GM19438 (cell line): ENCODE results near the gene DOCK3.
"Not testable (repeated sequence)": the region's sequence is repeated elsewhere in the genome, so short reads cannot be mapped to it uniquely, and the experiment has no call there.

Experiments
- ATAC-seq: cut with Tn5 transposase; IDR thresholded peaks from one replicate; pipeline ENCODE4 v1.9.1; 2021; ENCODE audit warnings: low read depth; ENCODE audit not compliant: unreplicated experiment

DOCK3 gene

DNA sequence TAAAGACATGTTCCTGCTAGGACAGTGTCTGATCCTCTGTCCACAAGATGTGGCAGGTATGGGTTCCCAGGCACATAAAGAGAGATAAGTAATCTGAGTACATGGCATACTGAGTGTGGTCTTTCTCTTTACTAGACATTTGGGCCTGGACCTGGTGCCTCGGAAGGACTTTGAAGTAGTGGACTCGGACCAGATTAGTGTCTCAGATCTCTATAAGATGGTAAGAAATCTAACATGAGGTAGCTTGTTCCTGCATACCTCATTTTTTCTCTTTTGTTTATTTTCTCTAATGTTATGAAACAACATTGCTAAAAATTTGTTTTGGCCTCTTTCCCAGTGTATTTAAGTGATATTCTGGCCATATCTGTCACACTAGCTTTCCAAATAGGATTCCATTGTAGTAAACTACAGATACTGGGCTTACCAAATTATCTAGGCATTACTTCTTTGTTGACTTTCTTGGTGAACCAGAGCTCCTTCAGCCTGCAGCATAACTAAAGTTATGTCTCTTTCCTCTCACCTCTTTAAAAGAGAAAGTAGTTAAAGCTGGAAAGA is 400.6 kb downstream of the DOCK3 start:
- no peak for ATAC-seq

DNA sequence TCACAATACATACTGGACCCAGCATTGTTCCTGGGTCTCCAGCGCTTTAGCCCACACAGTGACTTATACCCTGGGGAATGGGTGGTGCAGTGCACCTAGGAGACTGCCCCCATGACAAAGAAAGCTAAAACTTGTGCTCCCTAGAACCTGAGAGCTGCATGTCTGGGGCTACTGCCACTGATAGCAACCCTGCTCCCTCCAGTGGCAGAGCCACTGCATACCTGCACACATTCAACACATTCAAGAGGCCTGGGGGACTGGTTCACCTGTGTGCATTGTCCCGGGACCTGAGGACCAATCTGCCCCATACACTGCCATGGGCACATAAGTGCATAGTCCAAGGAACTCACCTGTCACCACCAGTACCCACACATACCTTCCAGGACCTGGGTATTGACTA is 407.6 kb downstream of the DOCK3 start:
- ATAC-seq, result no peak

DNA sequence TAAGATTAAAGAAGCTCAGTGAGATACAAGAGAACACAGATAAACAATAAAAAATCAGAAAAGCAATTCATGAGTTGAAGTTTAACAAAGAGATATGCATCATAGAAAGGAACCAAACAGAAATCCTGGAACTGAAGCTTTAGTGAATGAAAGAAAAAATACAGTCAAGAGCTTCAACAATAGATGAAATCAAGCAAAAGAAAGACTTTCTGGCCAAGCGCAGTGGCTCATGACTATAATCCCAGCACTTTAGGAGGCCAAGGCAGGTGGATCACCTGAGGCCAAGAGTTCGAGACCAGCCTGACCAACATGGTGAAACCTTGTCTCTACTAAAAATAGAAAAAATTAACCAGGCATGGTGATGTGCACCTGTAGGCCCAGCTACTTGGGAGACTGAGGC is 408.8 kb downstream of the DOCK3 start:
- ATAC-seq, result no peak

DNA sequence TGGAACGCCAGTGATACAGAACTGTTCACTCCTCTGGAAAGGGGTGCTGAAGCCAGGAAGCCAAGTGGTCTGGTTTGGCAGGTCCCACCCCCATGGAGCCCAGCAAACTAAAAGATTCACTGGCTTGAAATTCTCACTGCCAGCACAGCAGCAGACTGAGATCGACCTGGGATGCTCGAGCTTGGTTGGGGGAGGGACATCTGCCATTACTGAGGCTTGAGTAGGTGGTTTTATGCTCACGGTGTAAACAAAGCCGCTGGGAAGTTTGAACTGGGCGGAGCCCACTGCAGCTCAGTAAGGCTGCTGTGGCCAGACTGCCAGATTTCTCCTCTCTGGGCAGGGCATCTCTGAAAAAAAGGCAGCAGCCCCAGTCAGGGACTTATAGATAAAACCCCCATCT is 417.4 kb downstream of the DOCK3 start:
- ATAC-seq, result not testable (repeated sequence)

DNA sequence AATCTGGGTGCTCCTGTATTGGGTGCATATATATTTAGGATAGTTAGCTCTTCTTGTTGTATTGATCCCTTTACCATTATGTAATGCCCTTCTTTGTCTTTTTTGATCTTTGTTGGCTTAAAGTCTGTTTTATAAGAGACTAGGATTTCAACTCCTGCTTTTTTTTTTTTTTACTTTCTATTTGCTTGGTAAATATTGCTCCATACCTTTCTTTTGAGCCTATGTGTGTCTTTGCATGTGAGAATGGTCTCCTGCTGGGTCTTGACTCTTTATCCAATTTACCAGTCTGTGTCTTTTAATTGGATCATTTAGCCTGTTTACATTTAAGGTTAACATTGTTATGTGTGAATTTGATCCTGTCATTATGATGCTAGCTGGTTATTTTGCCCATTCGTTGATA is 420.1 kb downstream of the DOCK3 start:
- not testable (repeated sequence) for ATAC-seq

DNA sequence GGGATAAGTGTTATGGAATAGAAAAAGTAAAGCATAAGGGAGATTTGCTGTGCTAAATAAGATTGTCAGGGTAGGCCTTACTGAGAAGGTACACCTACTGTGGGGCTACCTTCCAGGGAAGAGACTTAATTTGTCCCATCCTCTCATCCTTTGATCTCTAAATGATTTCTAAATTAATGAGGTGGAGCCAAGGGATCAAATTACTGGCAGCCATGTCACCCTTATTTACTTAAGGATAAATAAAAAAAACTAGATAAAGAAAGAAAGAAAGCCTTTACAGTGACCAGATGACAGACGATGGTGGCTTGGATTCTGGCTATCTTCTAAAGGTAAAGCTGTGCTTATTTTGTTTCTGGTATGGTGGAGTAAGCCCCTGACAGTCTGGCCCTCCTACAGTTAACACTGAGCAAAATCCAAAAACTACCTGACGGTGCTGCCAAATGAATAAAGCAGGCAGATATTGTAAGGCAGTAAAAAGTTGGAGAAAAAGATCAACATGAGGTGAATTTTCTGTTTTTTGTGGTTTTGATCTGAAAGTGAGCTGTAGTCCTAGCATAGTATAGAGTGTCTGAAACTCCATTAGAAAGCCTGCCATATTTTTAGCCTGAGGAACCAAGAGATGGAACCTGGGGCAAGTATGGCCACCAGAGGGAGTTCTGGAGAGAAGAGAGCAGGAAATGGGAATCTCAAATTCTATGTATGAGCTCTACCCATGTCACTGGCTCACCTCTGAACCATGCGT is 425.2 kb downstream of the DOCK3 start:
- no peak for ATAC-seq

DNA sequence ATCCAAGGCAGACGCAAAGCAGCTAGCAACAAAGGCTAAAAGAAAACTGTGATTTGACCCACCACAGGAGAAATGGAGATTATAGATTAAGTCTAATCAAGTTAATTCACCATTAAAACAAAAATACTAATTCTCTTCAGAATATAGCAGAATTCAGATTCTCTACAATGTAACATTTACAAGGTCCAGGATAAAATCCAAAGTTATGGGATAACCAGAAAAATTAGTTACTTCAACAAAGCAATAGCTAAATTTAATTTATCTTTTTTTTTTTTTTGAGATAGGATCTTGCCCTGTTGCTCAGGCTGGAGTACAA is 425.8 kb downstream of the DOCK3 start:
- ATAC-seq, result no peak

DNA sequence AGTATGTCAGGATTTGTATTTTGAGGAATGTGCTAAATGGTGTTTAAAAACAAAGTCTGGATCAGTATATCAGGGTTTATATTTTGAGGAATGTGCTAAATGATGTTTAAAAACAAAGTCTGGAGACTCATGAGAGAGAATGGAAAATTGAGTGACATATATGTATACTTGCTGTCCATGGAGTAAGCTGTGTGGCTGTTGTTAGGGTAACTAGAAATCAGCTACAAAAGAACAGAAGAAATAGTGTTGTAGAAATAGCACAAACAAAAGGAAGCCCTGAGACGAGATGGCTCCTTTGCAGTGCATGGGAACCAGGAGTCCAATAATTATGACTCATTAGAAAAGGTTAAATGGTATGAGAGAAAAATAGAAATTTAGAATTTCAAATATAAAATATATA is 427.7 kb downstream of the DOCK3 start:
- no peak for ATAC-seq

DNA sequence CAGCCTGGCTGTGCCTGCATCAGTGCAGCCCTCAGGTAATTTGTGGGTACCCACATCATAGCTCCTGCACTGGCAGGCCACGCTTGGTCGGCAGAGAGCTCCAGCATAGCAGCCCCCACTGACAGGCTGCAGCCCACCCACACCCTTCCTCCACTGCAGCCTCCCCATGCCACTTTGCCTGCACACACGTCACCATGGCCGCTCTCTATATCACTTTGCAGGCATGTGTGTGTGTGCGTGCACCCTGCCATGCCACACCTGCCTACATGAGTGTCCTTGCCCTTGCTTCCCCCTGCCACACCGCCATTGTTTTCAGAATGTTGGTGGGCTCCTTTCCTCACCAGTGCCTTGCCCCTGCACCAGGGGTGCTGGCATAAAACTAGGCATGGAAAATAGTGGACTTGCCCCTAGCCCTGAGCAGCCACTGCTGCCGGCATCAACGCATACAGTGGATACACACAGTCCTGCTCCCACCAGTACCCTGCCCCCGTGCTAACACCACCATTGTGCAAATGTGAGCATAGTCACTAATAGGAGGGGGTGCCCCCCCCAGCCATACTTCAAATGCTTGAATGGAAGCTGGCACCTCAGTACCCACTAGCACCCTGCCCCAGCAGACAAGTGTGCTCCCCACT is 431.6 kb downstream of the DOCK3 start:
- no peak for ATAC-seq

DNA sequence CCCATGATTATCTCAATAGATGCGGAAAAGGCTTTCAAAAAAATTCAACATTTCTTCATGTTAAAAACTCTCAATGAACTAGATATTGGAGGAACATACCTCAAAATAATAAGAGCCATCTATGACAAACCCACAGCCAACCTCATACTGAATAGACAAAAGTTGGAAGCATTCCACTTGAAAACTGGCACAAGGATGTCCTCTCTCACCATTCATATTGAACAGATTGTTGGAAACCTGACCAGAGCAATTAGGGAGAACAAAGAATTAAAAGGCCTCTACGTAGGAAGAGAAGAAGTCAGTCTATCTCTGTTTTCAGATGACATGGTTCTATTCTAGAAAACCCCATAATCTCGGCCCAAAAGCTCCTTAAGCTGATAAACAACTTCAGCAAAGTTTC is 435.9 kb downstream of the DOCK3 start:
- ATAC-seq, result no peak

DNA sequence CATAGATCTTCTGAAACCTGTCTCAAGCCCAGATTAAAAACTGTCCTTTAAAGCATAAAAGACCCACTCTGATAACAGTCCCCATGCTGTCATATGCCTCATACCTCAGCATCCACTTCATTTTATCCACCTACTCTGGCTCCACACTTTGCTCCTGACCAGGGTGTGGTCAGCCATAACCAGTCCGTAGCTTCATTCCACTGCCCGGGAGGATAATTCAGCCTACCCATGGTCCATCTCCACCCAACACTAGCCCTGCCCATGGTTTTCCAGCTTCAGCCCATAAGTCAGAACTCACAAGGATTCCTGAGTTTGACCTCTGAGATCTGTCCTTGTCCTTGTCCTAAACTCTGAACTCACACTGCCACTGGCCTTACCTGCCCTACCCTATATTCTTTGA is 448.2 kb downstream of the DOCK3 start:
- no peak for ATAC-seq

DNA sequence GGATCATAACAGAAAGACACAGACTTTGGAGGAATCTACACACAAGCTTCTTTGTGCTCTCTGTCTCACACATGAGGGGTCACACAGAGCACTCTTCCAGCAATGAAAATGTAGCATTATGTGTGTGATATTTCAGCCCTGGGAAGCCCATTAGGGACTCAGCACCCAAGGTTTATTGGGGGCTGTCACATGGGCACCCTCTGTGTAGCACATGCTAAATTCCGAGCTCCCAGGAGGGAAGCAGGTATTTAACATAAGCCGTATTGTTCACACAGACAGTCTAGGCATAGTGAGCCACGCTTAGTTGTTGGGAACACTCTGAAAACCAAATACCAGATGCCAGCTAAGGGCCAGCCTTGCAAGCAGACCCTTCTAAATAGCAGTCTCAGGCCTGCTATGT is 448.8 kb downstream of the DOCK3 start:
- ATAC-seq, result no peak

DNA sequence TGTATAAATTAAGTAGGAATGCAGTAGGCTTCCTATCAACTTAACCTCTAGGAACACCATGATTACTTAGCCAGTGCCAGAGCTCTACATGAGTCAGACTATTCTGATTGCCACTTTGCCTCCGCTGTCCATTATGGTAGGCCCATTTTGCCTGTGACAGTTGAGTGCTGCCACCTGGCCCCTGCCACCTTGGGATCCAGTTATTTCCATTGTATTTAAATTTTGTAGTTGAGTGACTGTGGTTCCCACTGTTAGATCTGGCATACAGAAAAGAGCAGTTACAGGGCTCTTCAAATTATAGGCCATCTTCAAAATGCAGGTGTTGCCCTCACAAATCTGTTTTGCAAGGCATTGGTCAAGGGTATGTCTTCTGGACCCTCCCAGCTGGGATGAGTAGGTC is 456.9 kb downstream of the DOCK3 start:
- ATAC-seq, result not testable (repeated sequence)

DNA sequence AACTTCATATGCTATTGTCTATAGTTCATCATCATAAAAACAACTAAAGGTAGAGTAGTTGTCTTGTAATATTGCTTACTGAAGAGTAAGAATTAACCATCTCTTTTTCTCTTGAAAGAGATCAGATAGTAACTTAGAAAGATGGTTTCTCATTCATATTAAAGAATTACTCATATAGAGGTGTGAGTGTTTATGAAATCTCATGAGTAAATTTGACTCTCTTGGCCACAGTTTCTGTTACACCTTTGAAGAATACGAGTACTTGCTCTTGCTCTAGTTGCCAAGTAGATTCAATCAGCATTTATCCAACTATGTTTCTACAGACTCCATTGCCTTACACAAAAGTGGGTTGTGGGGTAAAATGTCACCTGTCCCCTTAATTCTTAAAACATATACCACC is 463.0 kb downstream of the DOCK3 start:
- no peak for ATAC-seq

DNA sequence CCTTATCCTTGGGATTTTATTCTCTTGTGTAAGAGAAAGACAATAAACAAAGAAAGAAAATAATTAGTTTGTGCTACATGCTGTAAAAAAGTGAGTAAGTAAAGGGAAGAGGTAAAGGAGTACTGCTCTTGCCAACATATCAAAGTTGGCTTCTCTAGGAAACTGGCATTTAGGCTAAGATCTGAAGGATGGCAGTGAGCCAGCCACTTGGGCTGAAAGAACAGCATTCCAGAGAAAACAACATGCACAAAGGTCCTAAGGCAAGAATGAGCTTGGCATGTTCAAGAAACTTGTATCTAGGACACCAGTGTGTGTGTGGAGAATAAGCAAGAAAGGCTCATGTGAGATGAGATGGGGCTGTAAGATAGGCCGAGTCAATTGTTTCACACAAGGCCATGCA is 464.9 kb downstream of the DOCK3 start:
- no peak for ATAC-seq

DNA sequence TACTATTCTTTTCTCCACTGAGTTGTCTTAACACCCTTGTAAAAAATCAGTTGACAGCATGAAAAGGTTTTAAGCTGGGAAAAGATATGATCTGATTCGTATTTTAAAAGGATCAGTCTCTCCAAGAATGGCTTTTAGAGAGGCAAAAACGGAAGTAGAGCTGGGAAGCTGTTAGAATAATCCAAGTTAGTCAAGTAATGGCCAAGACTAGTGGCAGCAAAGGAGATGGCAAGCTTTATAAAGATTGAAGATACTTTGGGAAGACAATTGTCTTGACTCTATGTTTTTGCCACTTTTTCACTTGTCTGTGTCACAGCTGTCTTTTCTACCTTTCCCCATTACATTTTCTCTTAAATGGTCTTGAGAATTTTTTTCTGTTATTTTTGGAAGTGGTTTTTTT is 466.8 kb downstream of the DOCK3 start:
- no peak for ATAC-seq

DNA sequence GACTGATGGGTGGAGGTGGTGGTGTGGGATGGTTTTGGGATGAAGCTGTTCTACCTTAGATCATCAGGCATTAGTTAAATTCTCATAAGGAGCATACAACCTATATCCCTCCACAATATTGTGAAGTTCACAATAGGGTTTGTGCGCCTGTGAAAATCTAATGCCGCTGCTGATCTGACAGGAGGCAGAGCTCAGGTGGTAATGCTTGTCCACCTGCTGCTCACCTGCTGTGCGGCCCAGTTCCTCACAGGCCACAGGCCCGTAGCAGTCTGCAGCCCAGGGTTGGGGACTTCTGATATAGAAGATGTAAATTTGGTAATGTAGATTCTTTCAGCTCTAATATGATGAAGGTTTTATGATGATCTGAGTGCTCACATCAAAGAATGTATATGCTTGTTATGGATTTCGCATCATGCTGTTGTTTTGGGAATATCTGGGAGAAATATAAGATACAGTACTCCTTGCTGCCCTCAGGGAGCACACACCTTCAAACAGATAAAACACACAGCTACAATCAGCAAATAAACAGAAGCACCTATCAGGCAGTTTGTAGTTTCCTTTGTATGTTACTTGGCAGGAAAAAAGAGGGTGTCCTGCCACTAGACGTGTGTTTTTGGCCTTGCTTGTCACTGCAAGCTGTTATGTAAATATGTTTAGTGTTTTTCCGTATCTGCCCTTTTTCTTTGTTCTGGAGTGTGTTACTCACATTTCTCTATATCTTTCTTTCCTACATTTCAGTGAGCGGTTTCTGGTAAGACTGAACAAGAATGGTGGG is 471.3 kb downstream of the DOCK3 start:
- ATAC-seq, result no peak

DNA sequence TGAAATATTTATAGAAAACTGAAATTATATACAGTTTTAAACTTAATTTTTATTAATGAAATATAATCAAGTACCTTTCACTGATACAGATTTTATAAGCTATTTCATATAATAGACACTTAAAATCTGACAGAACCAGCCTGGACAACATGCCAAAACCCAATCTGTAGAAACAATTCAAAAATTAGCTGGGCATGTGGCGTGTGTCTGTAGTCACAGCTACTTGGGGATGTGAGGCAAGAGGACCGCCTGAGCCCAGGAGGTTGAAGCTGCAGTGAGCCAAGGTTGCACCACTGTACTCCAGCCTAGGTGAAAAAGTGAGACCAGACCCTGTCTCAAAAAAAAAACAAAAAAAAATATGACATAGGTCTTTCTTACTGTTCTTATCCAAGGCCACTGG is 472.1 kb downstream of the DOCK3 start:
- no peak for ATAC-seq

DNA sequence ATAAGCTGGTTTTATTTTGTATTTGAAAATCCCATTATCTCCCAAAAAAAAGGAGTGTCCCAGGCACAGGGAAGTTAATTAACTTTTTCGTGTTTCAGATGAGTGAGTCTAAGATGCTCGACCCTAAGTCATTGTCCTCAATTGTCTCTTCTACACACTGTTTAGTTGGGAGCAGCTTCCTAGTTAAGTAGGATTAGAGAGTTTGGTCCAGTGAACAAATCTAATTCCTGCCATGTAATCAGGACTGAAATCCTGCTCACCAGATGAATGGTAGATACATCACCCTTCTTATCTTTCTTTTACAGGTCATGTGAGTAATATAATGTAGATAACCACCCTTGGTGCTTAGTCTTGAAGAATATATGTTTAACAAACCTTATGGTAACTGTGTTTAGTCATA is 481.4 kb downstream of the DOCK3 start:
- no peak for ATAC-seq

DNA sequence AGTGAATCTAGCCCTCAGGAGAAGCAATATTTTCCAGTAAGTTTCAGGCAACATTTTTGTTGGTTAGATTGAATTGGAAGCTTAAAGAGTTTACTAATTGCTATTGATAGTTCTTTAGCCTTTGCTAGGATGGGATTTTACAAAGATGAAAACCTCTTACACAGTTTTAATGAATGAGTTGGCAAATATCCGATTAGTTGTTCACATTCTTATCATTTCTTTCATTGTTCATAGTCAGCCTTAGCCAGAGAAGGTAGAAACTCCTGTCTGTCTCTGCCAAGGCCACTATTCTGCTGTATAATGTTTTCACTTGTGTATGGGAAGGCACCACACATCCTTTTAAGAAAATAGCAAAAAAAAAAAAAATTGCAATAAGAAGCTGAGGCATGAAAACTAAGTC is 488.3 kb downstream of the DOCK3 start:
- no peak for ATAC-seq

DNA sequence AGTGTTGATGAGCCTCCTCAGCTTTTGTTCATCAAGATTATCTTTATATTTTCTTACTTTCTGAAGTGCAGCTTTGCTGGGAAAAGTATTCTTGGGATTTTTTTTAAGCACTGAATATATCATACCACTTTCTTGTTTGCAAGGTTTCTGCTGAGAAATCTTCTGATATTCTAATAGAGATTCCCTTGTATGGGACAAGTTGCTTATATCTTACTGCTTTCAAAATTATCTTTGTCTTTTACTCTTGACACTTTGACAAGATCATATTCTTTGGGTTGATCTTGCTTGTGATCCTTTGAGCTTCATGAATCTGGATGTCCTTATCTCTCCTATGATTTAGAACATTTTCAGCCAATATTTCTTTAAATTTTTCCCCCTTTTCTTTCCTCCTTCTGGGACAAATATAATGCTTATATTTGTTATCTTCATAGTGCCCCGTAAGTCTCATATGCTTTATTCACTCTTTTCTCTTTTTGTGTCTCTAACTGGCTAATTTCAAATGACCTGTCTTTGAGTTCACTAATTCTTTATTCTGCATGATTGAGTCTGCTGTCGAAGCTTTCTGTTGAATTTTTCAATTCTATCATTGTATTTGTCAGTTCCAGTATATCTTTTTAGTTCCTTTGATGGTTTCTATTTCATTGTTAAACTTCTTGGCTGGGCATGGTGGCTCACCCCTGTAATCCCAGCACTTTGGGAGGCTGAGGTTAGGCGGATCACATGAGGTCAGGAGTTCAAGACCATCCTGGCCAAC is 499.0 kb downstream of the DOCK3 start:
- ATAC-seq, result no peak
